HG02623 (cell line): Measurements from ENCODE around the gene PITPNC1.
"Not testable (repeated sequence)": the region's sequence is repeated elsewhere in the genome, so short reads cannot be mapped to it uniquely, and the experiment has no call there.

Experiments
- ATAC-seq: cut with Tn5 transposase; IDR thresholded peaks from one replicate; pipeline ENCODE4 v1.9.1; 2021; ENCODE audit warnings: moderate library complexity; ENCODE audit not compliant: unreplicated experiment

The PITPNC1 gene

DNA sequence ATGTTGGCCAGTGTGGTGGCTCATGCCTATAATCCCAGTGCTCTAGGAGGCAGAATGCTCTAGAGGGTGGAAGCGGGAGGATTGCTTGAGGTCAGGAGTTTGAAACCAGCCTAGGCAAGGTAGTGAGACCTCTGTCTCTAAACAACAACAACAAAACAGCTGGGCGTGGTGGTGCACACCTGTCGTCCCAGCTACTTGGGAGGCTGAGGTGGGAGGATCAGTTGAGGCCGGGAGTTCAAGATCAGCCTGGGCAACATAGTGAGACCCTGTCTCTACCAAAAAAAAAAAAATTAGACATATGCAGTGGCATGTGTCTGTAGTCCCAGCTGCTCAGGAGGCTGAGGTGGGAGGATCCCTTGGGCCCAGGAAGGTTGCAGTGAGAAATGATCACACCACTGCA lies 53.4 kb downstream of the PITPNC1 start:
- ATAC-seq, result not testable (repeated sequence)

GRCh38 chr17:67431249-67432015 lies 54.4 kb downstream of the PITPNC1 start:
- ATAC-seq, result no peak

- ATAC-seq, result no peak
These were observed 56.3 kb downstream of the PITPNC1 start for GRCh38 chr17:67433248-67433924.

DNA sequence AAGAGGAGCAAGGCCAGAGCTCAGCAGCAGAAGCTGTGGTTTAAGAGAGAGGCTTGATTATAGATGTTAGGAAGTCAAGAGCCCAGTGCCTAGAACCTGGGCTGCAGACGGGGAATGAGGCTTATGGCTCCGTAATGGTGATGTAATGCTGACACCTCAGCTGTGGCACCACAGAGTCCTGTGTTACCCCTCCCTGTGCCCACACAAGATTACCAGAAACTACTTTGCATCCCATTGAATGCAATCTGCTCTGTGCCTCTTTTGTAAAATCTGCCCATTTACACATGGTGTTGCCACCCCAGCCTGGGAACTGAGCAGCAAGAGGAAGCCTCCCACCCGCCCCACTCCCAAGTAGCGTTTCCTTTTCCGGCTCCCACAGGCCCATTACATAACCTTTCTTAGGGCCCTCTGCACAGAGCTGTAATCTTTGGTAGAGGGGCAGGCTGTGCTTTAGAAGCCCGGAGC lies 57.0 kb downstream of the PITPNC1 start:
- no peak for ATAC-seq

- ATAC-seq, result no peak
These were observed 58.0 kb downstream of the PITPNC1 start for GRCh38 chr17:67435122-67435521.

GRCh38 chr17:67435786-67436185 lies 58.7 kb downstream of the PITPNC1 start:
- no peak for ATAC-seq

GRCh38 chr17:67436233-67436632 lies 59.2 kb downstream of the PITPNC1 start:
- no peak for ATAC-seq

- no peak for ATAC-seq
These were observed 61.6 kb downstream of the PITPNC1 start for GRCh38 chr17:67438667-67439066.

- no peak for ATAC-seq
These were observed 62.2 kb downstream of the PITPNC1 start for GRCh38 chr17:67439269-67439668.

DNA sequence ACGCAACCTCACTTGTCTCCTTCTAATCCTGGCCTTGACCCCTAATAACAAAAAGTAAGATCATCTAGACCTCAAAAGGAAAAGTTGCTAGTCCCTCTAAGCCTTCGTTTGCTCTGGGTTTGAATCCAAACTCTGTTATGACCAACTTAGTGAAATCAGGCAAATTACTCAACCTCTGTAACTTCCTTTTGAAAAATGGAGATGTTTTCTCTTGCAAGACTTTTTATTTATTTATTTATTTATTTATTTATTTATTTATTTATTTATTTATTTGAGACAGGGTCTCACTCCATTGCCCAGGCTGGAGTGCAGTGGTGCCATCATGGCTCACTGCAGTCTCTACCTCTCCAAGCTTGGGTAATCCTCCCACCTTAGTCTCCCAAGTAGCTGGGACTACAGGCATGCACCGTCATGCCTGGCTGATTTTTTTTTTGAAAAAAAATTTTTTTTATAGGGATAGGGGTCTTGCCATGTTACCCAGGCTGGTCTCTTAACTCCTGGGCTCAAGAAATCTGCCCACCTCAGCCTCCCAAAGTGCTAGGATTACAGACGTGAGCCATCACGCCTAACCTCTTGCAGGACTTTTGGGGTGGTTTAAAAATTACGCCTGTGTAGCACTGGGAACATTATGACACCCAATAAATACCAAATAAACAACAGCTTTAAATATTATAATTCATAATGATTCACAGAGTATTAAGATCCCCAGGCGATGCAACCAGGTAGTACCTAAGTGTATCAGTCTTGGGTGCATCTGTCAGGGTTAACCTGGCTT lies 63.4 kb downstream of the PITPNC1 start:
- no peak for ATAC-seq

- ATAC-seq, result no peak
These were observed 64.2 kb downstream of the PITPNC1 start for GRCh38 chr17:67441052-67441895.

GRCh38 chr17:67441896-67442219 lies 64.8 kb downstream of the PITPNC1 start:
- ATAC-seq, result no peak

GRCh38 chr17:67442787-67443624 lies 65.9 kb downstream of the PITPNC1 start:
- ATAC-seq, result no peak

- ATAC-seq, result no peak
These were observed 67.0 kb downstream of the PITPNC1 start for GRCh38 chr17:67443931-67444595.

- ATAC-seq, result no peak
These were observed 71.4 kb downstream of the PITPNC1 start for GRCh38 chr17:67448449-67448848.

DNA sequence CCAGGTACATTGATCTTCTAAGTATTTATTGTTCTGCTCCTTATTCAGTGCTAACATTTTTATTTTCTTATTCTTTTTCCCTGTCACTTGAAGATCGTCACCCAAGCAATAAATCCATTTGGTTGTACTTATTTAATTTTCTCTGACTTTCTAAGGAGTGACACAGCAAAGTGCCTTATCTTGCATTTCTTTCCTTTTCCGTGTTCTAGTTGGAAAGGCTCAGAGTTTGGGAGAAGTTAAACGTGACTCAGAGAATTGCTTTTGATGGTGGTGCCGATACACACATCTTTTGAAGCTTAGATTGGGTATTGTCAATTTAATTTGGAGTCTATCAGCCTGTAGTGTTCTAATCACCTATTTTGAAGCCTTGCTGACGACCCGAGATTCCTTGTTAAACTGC lies 72.0 kb downstream of the PITPNC1 start:
- no peak for ATAC-seq

DNA sequence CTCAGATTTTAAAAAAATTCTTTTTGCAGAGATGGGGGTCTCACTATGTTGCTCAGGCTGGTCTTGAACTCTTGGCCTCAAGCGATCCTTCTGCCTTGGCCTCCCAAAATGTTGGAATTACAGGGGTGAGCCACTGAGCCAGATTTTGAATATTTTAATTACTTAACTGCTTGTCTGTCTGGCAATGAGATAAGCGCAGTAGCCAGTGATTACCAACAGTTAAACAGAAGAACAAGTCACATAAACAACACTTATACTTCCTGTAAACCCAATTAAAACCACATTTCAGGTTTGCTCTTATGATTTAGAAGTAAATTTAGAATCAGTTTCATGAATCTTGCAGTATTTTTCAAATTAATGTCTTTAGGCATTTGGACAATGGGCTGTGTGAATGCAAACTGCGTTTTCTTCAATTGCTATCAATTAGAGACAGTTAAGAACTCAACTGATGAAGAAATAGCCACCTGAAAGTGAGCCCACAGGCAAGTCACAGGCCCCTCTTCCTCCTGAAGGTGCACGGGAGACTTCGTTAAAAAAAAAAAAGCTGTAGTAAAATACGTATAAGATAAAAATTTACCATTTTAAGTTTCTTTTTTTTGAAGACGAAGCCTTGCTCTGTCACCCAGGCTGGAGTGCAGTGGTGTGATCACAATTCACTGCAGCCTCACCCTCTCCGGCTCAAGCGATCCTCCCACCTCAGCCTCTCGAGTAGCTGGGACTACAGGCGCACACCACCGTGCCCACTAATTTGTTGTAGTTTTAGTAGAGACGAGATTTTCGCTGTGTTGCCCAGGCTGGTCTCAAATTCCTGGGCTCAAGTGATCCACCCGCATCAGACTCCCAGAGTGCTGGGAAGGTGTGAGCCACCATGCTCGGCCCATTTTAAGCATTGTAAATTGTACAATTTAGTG lies 73.0 kb downstream of the PITPNC1 start:
- ATAC-seq, result no peak
